Testis (tissue), 2 donors: Measurements from ENCODE around the gene KCNAB1.

Experiments used
- CTCF ChIP-seq, 3 experiments: fragments of 450-650 bp in 2 of 3; fragments of 200-600 bp in 1 of 3; sonication (generic) in 1 of 3; IDR thresholded peaks; one replicate each; pipeline ENCODE4 v1.5.1; 2016 to 2019; ENCODE audit warnings: antibody characterized with exemption in 3 of 3, mild to moderate bottlenecking in 2 of 3, moderate library complexity in 1 of 3
- POLR2A ChIP-seq: fragments of 450-650 bp; IDR thresholded peaks from one replicate; pipeline ENCODE4 v1.6.1; 2017; ENCODE audit warnings: antibody characterized with exemption, mild to moderate bottlenecking, moderate library complexity

- no peak for TF ChIP-seq CTCF (IDR thresholded peaks at IDR 0.05)
- no peak for TF ChIP-seq POLR2A
These were observed 231.4 kb downstream of the KCNAB1 start for GRCh38 chr3:156351783-156352182.
